H9 (cell line): ENCODE measurements around the gene ICE1. TPM values are rescaled to one million over a fixed set of nuclear protein-coding genes. Genes with fewer than 3 reads are reported as not detected.

Source experiments
- DNase-seq: peaks from one replicate; pipeline ENCODE4 v3.0.0-alpha.2; 2017
- H2AFZ ChIP-seq: one replicate; pipeline ENCODE4 v1.6.1; 2013; ENCODE audit warnings: mild to moderate bottlenecking, low read length, control low read depth, moderate library complexity
- H2AK5ac ChIP-seq: 2 replicates; pipeline ENCODE4 v1.6.1; 2013; ENCODE audit warnings: low read length, control low read depth, mixed read lengths; ENCODE audit not compliant: insufficient read length
- H2BK120ac ChIP-seq: one replicate; pipeline ENCODE4 v1.6.1; 2013; ENCODE audit warnings: low read depth, mild to moderate bottlenecking, low read length, control low read depth, inconsistent platforms; ENCODE audit not compliant: poor library complexity, severe bottlenecking
- H2BK12ac ChIP-seq: 2 replicates; pipeline ENCODE4 v1.6.1; 2013; ENCODE audit warnings: low read length, control low read depth, mixed read lengths, low read depth; ENCODE audit not compliant: insufficient read length
- H2BK15ac ChIP-seq: 2 replicates; pipeline ENCODE4 v1.6.1; 2013; ENCODE audit warnings: low read depth, low read length, control low read depth
- H2BK20ac ChIP-seq: one replicate; pipeline ENCODE4 v1.6.1; 2013; ENCODE audit warnings: low read depth, mild to moderate bottlenecking, low read length, control low read depth, inconsistent platforms; ENCODE audit not compliant: poor library complexity, severe bottlenecking
- H2BK5ac ChIP-seq: 2 replicates; pipeline ENCODE4 v1.6.1; 2013; ENCODE audit warnings: low read length, control low read depth, mixed read lengths; ENCODE audit not compliant: insufficient read length
- H3K14ac ChIP-seq: 2 replicates; pipeline ENCODE4 v1.6.1; 2013; ENCODE audit warnings: low read length, control low read depth; ENCODE audit not compliant: insufficient read depth
- H3K18ac ChIP-seq: 2 replicates; pipeline ENCODE4 v1.6.1; 2013; ENCODE audit warnings: low read depth, mild to moderate bottlenecking, mixed read lengths, low read length, control low read depth; ENCODE audit not compliant: insufficient read length
- H3K23ac ChIP-seq: 2 replicates; pipeline ENCODE4 v1.6.1; 2013; ENCODE audit warnings: low read length, control low read depth, mixed read lengths, low read depth; ENCODE audit not compliant: insufficient read length
- H3K23me2 ChIP-seq: 2 replicates; pipeline ENCODE4 v1.6.1; 2013; ENCODE audit warnings: low read depth, mild to moderate bottlenecking, mixed read lengths, low read length, control low read depth; ENCODE audit not compliant: insufficient read length, poor library complexity, severe bottlenecking
- H3K27ac ChIP-seq: 2 replicates; pipeline ENCODE4 v1.5.1; 2013; ENCODE audit warnings: low read length, control low read depth, mixed read lengths, low read depth; ENCODE audit not compliant: insufficient read length
- H3K27me3 ChIP-seq: 2 replicates; pipeline ENCODE4 v1.6.1; 2013; ENCODE audit warnings: low read length, control low read depth, inconsistent platforms; ENCODE audit not compliant: insufficient read depth
- H3K4ac ChIP-seq: 2 replicates; pipeline ENCODE4 v1.6.1; 2013; ENCODE audit warnings: low read depth, mild to moderate bottlenecking, control low read depth, inconsistent platforms, low read length, moderate library complexity
- H3K4me1 ChIP-seq: 2 replicates; pipeline ENCODE4 v1.6.1; 2013; ENCODE audit warnings: low read length, control low read depth, inconsistent platforms; ENCODE audit not compliant: insufficient read depth
- H3K4me2 ChIP-seq: 2 replicates; pipeline ENCODE4 v1.6.1; 2013; ENCODE audit warnings: low read length, control low read depth, mixed read lengths; ENCODE audit not compliant: insufficient read length, insufficient read depth
- H3K56ac ChIP-seq: 2 replicates; pipeline ENCODE4 v1.6.1; 2013; ENCODE audit warnings: low read depth, mild to moderate bottlenecking, mixed read lengths, low read length, control low read depth; ENCODE audit not compliant: insufficient read length
- H3K79me1 ChIP-seq: 2 replicates; pipeline ENCODE4 v1.6.1; 2013; ENCODE audit warnings: low read depth, mild to moderate bottlenecking, moderate library complexity, low read length, control low read depth, inconsistent platforms; ENCODE audit not compliant: insufficient read depth, poor library complexity, severe bottlenecking
- H3K79me2 ChIP-seq: 2 replicates; pipeline ENCODE4 v1.6.1; 2013; ENCODE audit warnings: low read length, control low read depth, inconsistent platforms; ENCODE audit not compliant: insufficient read depth
- H3K9ac ChIP-seq: 2 replicates; pipeline ENCODE4 v1.6.1; 2013; ENCODE audit warnings: low read length, control low read depth, mixed read lengths; ENCODE audit not compliant: insufficient read length; ENCODE audit errors: extremely low read depth
- H3K9me3 ChIP-seq: one replicate; pipeline ENCODE4 v1.6.1; 2013; ENCODE audit warnings: low read depth, low read length, inconsistent platforms; ENCODE audit not compliant: control insufficient read depth
- H3T11ph ChIP-seq: one replicate; pipeline ENCODE4 v1.6.1; 2013; ENCODE audit warnings: mild to moderate bottlenecking, low read length, control low read depth, inconsistent platforms
- H4K20me1 ChIP-seq: one replicate; pipeline ENCODE4 v1.6.1; 2013; ENCODE audit not compliant: control insufficient read depth, insufficient read length, insufficient read depth
- H4K5ac ChIP-seq: 2 replicates; pipeline ENCODE4 v1.6.1; 2013; ENCODE audit warnings: low read depth, mild to moderate bottlenecking, mixed read lengths, low read length, control low read depth; ENCODE audit not compliant: insufficient read length
- H4K8ac ChIP-seq: replicated peaks from 2 replicates; pipeline ENCODE4 v1.6.1; 2013; ENCODE audit warnings: low read length, control low read depth, mixed read lengths, low read depth; ENCODE audit not compliant: insufficient read length
- H4K91ac ChIP-seq: 2 replicates; pipeline ENCODE4 v1.6.1; 2013; ENCODE audit warnings: low read depth, mild to moderate bottlenecking, moderate library complexity, mixed read lengths, low read length, control low read depth; ENCODE audit not compliant: insufficient read length
- H3K27ac Mint-ChIP-seq, 3 experiments: 2 replicates in 2 of 3; 3 replicates in 1 of 3; pipeline ENCODE4 v1.8.0; 2020 to 2021; ENCODE audit warnings: mixed read lengths in 3 of 3, mild to moderate bottlenecking in 1 of 3, moderate library complexity in 1 of 3
- H3K27me3 Mint-ChIP-seq: 2 replicates; pipeline ENCODE4 v1.8.0; 2021; ENCODE audit warnings: low read depth, mild to moderate bottlenecking, moderate library complexity, mixed read lengths
- H3K36me3 Mint-ChIP-seq, 3 experiments: 2 replicates in 2 of 3; 3 replicates in 1 of 3; pipeline ENCODE4 v1.8.0; 2020 to 2021; ENCODE audit warnings: low read depth in 3 of 3, mixed read lengths in 3 of 3; ENCODE audit not compliant: insufficient read depth in 1 of 3
- H3K4me1 Mint-ChIP-seq, 2 experiments: 2 replicates each; pipeline ENCODE4 v1.8.0; 2020; ENCODE audit warnings: mixed read lengths in 2 of 2
- H3K4me3 Mint-ChIP-seq, 2 experiments: 2 replicates in 1 of 2; 3 replicates in 1 of 2; pipeline ENCODE4 v1.8.0; 2020 to 2021; ENCODE audit warnings: mild to moderate bottlenecking in 2 of 2, mixed read lengths in 2 of 2, moderate library complexity in 1 of 2
- H3K9me3 Mint-ChIP-seq, 2 experiments: 2 replicates in 1 of 2; 3 replicates in 1 of 2; pipeline ENCODE4 v1.8.0; 2020; ENCODE audit warnings: mild to moderate bottlenecking in 2 of 2, mixed read lengths in 2 of 2, moderate library complexity in 1 of 2
- WGBS: extraction: QIAGEN DNeasy Blood & Tissue Kit; methylation state at CpG from one replicate; pipeline ENCODE4 v1.1.7; 2013; ENCODE audit warnings: missing lambda C conversion rate, low lambda C conversion rate, mixed read lengths; ENCODE audit not compliant: insufficient read length; ENCODE audit errors: extremely low coverage; 5-methylcytosine and 5-hydroxymethylcytosine counted together
- total RNA-seq: library from RNA; stranded (reverse); gene quantifications from 2 replicates; pipeline ENCODE4 v1.2.1, GENCODE V29; 2021
- TF ChIP-seq, protein P1 (sequence below): fragments of 200-600 bp; sonication (generic); conservative IDR thresholded peaks from 3 replicates; pipeline ENCODE4 v1.8.0; 2021; ENCODE audit warnings: antibody characterized with exemption, mild to moderate bottlenecking

The ICE1 gene
- total RNA-seq, 1 experiment from 2014 or later, result 45.1 TPM

DNA sequence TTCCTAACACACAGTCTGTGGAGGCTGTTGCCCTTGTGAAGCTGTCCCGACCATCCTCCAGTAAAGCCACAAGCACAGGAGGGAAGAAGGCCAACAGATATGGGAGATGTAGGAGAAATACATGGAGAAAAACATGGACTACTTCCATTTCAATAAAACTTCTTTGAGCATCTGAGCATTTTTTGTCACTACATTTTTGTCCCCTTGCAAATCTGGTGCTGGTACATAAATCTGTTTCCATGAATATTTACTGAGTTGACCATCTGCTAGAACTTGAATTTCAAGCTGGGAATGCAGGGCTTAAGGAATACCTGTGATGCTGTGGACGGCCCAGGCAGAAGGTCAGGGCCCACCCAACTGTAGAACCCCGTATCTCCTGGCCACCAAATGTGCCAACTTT is 43.9 kb upstream of the ICE1 start:
- Histone ChIP-seq H2AFZ (no peak overlapping the region), H4K20me1 (no peaks in the 10 kb centered on the region), H3K79me2 (no peaks in the 10 kb centered on the region), H3K4me1 (peaks cover 2% of the 10 kb centered on the region; the same call in 1 of the 2 replicates), H3K9ac (no peak overlapping the region), H3K18ac (no peak overlapping the region), H2BK120ac (no peak overlapping the region), H3K4ac (no peak overlapping the region), H2AK5ac (no peak overlapping the region), H3K27me3 (no peaks in the 10 kb centered on the region), H3K23me2 (no peaks in the 10 kb centered on the region), H3K27ac (no peak overlapping the region), H2BK20ac (no peak overlapping the region), H2BK12ac (no peak overlapping the region), H3K56ac (no peak overlapping the region), H2BK15ac (no peak overlapping the region), H3K4me2 (no peak overlapping the region), H3K23ac (no peak overlapping the region), H3K79me1 (no peaks in the 10 kb centered on the region), H4K91ac (no peak overlapping the region), H4K5ac (no peak overlapping the region), H2BK5ac (no peak overlapping the region), H3K9me3 (peaks cover 12% of the 10 kb centered on the region), H3T11ph (no peak overlapping the region), H4K8ac (no peak overlapping the region), H3K14ac (no peak overlapping the region)
- H3K4me3 Mint-ChIP-seq, result no peak overlapping the region
- WGBS, result no CpG with 5 or more reads among the region's 3 CpGs
- H3K9me3 Mint-ChIP-seq, result peaks cover 20 to 25% of the 10 kb centered on the region in 2 experiments
- H3K27me3 Mint-ChIP-seq, result no peaks in the 10 kb centered on the region
- peaks cover 24 to 26% of the 10 kb centered on the region in 2 experiments for H3K4me1 Mint-ChIP-seq
- no peak for DNase-seq
- TF ChIP-seq, protein P1, sequence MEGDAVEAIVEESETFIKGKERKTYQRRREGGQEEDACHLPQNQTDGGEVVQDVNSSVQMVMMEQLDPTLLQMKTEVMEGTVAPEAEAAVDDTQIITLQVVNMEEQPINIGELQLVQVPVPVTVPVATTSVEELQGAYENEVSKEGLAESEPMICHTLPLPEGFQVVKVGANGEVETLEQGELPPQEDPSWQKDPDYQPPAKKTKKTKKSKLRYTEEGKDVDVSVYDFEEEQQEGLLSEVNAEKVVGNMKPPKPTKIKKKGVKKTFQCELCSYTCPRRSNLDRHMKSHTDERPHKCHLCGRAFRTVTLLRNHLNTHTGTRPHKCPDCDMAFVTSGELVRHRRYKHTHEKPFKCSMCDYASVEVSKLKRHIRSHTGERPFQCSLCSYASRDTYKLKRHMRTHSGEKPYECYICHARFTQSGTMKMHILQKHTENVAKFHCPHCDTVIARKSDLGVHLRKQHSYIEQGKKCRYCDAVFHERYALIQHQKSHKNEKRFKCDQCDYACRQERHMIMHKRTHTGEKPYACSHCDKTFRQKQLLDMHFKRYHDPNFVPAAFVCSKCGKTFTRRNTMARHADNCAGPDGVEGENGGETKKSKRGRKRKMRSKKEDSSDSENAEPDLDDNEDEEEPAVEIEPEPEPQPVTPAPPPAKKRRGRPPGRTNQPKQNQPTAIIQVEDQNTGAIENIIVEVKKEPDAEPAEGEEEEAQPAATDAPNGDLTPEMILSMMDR, result no peak
- H3K27ac Mint-ChIP-seq, result no peak overlapping the region
- peaks cover 12 to 31% (median 20%) of the 10 kb centered on the region in 3 experiments for H3K36me3 Mint-ChIP-seq
